ENCODE data around the gene MAN1C1.

The MAN1C1 gene

GRCh38 chr1:25818569-25818968, 202.0 kb downstream of the MAN1C1 start:
- no peak for DNase-seq (ENCODE audit: low read depth)

- DNase-seq (ENCODE audit: low read depth), result no peak
Observed at GRCh38 chr1:25819491-25820246, 203.1 kb downstream of the MAN1C1 start, which contains the start of gene MTFR1L. TSS of gene MTFR1L (plus strand) at chr1:25819954. CDS start at chr1:25823105, 3,151 bp downstream.

- no peak for DNase-seq (ENCODE audit: low read depth)
Observed at GRCh38 chr1:25820247-25821111, 203.9 kb downstream of the MAN1C1 start.

GRCh38 chr1:25821112-25821476, 204.5 kb downstream of the MAN1C1 start:
- no peak for DNase-seq (ENCODE audit: low read depth)

GRCh38 chr1:25821630-25822091, 205.1 kb downstream of the MAN1C1 start:
- no peak for DNase-seq (ENCODE audit: low read depth)

DNA sequence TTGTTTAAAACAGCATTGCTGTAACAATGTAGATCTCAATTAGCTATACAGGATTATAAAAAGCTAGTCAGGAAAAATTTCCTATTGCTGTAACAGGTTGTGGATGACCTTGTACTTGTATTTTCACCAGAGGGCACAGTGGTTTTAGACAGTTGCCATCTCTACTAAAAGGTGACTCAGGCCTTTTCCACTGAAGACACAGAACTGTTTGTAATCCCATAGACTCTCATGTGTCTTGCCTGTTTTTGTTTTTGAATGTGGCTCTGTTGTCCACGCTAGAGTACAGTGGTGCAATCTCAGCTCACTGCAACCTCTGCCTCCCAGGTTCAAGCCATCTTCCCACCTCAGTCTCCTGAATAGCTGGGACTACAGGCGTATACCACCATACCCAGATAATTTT, 209.0 kb downstream of the MAN1C1 start:
- DNase-seq (ENCODE audit: low read depth), result no peak

DNA sequence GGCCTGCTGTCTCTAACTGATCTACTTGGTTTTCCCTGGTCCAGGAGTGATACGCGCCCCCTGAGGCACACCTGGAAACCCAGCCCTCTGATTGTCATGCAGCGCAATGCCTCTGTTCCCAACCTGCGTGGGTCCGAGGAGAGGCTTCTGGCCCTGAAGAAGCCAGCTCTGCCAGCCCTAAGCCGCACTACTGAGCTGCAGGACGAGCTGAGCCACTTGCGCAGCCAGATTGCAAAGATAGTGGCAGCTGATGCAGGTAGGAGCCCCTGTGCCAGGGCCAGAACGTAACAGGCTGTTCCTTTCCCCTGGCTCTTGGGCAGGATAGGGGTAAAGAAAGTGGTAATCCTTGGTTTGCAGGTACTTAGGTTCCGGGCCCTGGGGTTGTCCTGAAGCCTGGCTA, 210.0 kb downstream of the MAN1C1 start:
- no peak for DNase-seq (ENCODE audit: low read depth)

DNA sequence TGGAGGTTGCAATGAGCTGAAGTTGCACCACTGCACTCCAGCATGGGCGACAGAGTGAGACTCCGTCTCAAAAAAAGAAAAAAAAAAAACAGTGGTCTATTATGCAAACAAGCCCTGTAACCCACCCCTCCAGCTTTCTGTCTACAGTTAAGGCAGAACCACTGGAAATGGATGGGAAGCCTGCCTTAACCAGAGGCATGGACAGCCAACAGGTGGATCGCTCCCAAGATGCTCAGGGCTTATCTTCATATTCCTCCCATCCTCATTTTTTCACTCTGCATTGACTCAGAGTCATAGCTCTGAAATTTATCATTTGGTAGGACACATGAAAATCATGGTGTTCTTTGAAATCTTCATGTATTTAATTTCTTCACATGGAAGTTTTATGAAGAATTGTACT, 211.9 kb downstream of the MAN1C1 start:
- no peak for DNase-seq (ENCODE audit: low read depth)

GRCh38 chr1:25829046-25829445, 212.5 kb downstream of the MAN1C1 start:
- no peak for DNase-seq (ENCODE audit: low read depth)

GRCh38 chr1:25831569-25832196, 215.1 kb downstream of the MAN1C1 start:
- DNase-seq (ENCODE audit: low read depth), result no peak

DNA sequence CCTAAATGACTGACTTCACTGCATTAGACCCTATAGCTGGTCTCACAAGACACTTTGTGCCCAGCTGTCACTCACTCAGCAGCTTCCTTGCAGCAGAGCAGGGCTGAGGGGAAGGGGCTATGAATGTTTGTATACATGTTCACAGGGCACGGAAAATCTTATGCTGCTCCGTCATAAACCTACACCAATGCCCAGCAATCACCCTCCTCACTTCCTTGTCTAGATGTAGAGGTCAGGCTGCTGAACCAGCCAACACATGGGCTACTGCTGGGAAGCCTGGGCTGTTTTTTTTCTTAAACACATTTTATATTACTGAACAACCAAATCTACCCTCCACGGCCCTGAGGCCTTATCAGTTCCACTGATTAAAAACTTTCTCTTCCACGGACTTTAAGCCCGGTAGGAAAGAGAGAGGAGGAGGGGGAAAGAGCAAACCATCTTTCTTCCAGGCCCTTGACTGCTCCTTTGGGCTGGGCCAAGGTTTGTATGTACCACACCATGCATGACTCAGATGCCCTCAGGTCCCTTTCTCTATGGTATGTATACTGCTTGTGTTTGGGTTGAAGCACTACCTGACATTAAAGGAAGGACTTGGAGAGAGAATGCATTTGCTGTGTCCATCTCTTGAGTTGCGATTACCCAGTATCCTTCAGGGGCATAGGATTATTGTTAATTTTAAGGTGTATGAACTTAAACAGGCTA, 215.9 kb downstream of the MAN1C1 start:
- no peak for DNase-seq (ENCODE audit: low read depth)

DNA sequence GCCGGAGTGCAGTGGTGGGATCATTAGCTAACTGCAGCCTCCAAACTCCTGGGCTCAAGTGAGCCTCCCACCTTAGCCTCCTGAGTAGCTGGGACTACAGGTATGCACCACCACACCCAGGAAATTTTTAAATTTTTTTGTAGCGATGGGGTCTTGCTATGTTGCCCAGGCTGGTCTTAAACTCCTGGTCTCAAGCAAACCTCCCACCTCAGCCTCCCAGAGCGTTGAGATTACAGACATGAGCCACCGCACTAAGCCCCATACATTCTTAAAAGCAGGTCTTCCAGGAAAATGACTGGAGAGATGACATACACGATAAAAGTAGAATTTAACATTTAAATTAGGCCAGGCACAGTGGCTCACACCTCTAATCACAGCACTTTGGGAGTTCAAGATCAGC, 216.6 kb downstream of the MAN1C1 start:
- no peak for DNase-seq (ENCODE audit: low read depth)

Data from stromal cell of bone marrow (primary cell).